ENCODE results near the gene UVRAG.

- TF ChIP-seq CTCF (IDR thresholded peaks at IDR 0.05) (no peak), POLR2A (IDR thresholded peaks at IDR 0.05) (no peak), EP300 (IDR thresholded peaks at IDR 0.05) (no peak)
Measured at GRCh38 chr11:75873417-75874221, 58.6 kb downstream of the UVRAG start.

All from tibial nerve (tissue), 4 donors.